Measurements from ENCODE around the gene NFKBIE. TPM values are rescaled to one million over a fixed set of nuclear protein-coding genes. Genes with fewer than 3 reads are reported as not detected.

NFKBIE gene
- total RNA-seq, 4 donors from 2014 or later, result 1.3 to 5.9 (median 2.8) TPM

- H3K36me3 ChIP-seq, result no peaks in the 10 kb centered on the region
- no peak for TF ChIP-seq POLR2A (IDR thresholded peaks at IDR 0.05)
- TF ChIP-seq CTCF (IDR thresholded peaks at IDR 0.05), result no peak
- no peak for DNase-seq
- H3K9me3 ChIP-seq, result no peaks in the 10 kb centered on the region
- intact Hi-C loops (cut with DNase I; ENCODE audit: low total_unique reads), result no loop called here
- H3K4me3 ChIP-seq, result no peak overlapping the region
- H3K4me1 ChIP-seq, result no peaks in the 10 kb centered on the region
- peaks cover 5 to 10% of the 10 kb centered on the region in 2 donors for H3K27me3 ChIP-seq
- H3K27ac ChIP-seq, result no peak overlapping the region
These were observed 11.6 kb upstream of the NFKBIE start for GRCh38 chr6:44276667-44277640.

GRCh38 chr6:44275749-44276648 is 10.6 kb upstream of the NFKBIE start:
- DNase-seq, result no peak
- intact Hi-C loops (cut with DNase I; ENCODE audit: low total_unique reads), result no loop called here

GRCh38 chr6:44275271-44275748 is 10.0 kb upstream of the NFKBIE start:
- no peaks in the 10 kb centered on the region for H3K36me3 ChIP-seq
- peaks cover 12% of the 10 kb centered on the region in 2 donors for H3K27me3 ChIP-seq
- no peaks in the 10 kb centered on the region for H3K9me3 ChIP-seq
- TF ChIP-seq POLR2A (IDR thresholded peaks at IDR 0.05), result no peak
- no peak for TF ChIP-seq CTCF (IDR thresholded peaks at IDR 0.05)
- H3K4me3 ChIP-seq, result no peak overlapping the region
- DNase-seq, result no peak
- intact Hi-C loops (cut with DNase I; ENCODE audit: low total_unique reads), result no loop called here
- H3K4me1 ChIP-seq, result peaks cover 0 to 4% of the 10 kb centered on the region in 2 donors
- no peak overlapping the region for H3K27ac ChIP-seq

More at GRCh38 chr6:44275749-44276648, 10.6 kb upstream of the NFKBIE start:
- Histone ChIP-seq H3K27me3 (peaks cover 10 to 12% of the 10 kb centered on the region in 2 donors), H3K27ac (no peak overlapping the region), H3K4me1 (no peaks in the 10 kb centered on the region), H3K9me3 (no peaks in the 10 kb centered on the region), H3K36me3 (no peaks in the 10 kb centered on the region), H3K4me3 (peak overlapping the region in 1 of 2 donors; percentile 23)
- TF ChIP-seq CTCF (IDR thresholded peaks at IDR 0.05) (no peak), POLR2A (IDR thresholded peaks at IDR 0.05) (no peak)

- Histone ChIP-seq H3K4me3 (no peak overlapping the region), H3K4me1 (peaks cover 0 to 6% of the 10 kb centered on the region in 2 donors), H3K27ac (no peak overlapping the region), H3K36me3 (no peaks in the 10 kb centered on the region), H3K9me3 (no peaks in the 10 kb centered on the region), H3K27me3 (peaks cover 12 to 18% of the 10 kb centered on the region in 2 donors)
- intact Hi-C loops (cut with DNase I; ENCODE audit: low total_unique reads), result no loop called here
- no peak for DNase-seq
- TF ChIP-seq CTCF (IDR thresholded peaks at IDR 0.05) (no peak), POLR2A (IDR thresholded peaks at IDR 0.05) (no peak)
These were observed 8.3 kb upstream of the NFKBIE start for GRCh38 chr6:44273617-44274016.

All from uterus (tissue), 4 donors.